ENCODE measurements around the gene NAA25. TPM values are rescaled to one million over a fixed set of nuclear protein-coding genes. Genes with fewer than 3 reads are reported as not detected.
"Not testable (repeated sequence)": the region's sequence is repeated elsewhere in the genome, so short reads cannot be mapped to it uniquely, and the experiment has no call there.

The NAA25 gene
- total RNA-seq, 1 experiment from 2014 or later: 39.2 TPM

GRCh38 chr12:112013601-112014402 is 94.8 kb downstream of the NAA25 start:
- Histone ChIP-seq H3K27ac (ENCODE audit: low read length) (peak overlapping the region; percentile 97), H3K9ac (ENCODE audit: low read length) (peak overlapping the region; percentile 86), H3K4me1 (ENCODE audit: low read length) (peaks cover 59% of the 10 kb centered on the region), H3K79me2 (ENCODE audit: low read length) (peaks cover 75% of the 10 kb centered on the region), H3K4me2 (ENCODE audit: low read depth, low read length, poor library complexity, severe bottlenecking) (peak overlapping the region; percentile 91), H3K4me3 (ENCODE audit: low read length) (peak overlapping the region; percentile 89), H3K9me3 (ENCODE audit: low read length) (no peaks in the 10 kb centered on the region), H2AFZ (ENCODE audit: low read length) (0 out of 2 replicates have a peak overlapping the region, but pooled peaks have one; percentile 46), H3K9me2 (replicated peaks; ENCODE audit: insufficient read depth, low read length) (no peaks in the 10 kb centered on the region), H3K36me3 (ENCODE audit: insufficient read depth, low read length) (peaks cover 30% of the 10 kb centered on the region), H4K20me1 (ENCODE audit: insufficient read depth, low read depth, low read length) (peaks cover 34% of the 10 kb centered on the region), H3K27me3 (ENCODE audit: low read length) (no peaks in the 10 kb centered on the region)
- peak; percentile 88 for DNase-seq

DNA sequence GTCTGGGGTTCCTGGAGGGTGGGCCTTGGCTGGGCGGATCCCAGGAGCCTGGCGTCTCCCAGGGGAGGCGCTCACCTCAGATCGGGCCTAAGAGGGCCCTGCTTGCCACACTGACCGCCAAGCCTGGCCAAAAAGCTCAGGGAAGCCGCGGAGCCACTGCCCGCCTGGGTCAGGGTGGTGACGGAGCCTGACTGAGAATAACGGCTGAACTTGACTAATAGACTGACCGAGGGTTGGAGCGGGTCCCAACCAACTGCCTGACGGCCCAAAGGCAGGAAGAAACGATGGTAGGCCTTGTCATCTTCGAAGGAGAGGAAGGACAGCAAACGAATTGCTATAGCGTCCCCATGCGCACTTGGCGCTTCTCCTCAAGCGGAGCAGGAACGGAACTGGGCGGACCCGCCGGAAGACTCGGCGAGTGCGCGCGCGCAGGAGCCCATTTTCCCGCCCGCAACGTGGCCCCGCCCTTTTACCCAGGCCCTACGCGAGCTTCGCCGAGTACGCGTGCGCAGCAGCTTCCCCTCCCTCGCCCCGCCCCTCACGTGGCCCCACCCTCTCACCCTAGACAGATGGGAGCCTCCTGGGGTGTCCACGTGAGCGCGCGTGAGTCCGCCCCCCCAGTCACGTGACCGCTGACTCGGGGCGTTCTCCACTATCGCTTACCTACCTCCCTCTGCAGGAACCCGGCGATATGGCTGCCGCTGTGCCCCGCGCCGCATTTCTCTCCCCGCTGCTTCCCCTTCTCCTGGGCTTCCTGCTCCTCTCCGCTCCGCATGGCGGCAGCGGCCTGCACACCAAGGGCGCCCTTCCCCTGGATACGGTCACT is 95.6 kb downstream of the NAA25 start, which contains the start of the genes ERP29 and TMEM116:
TSS of gene ERP29 (plus strand) at position 652 of the 826 bp plus-strand sequence. CDS start at position 692, 40 bp downstream.
TSS of gene TMEM116 (minus strand) at position 391 of the 826 bp plus-strand sequence. CDS start 7,895 bp downstream, outside the sequence.
- Histone ChIP-seq H3K4me1 (ENCODE audit: low read length) (peaks cover 59% of the 10 kb centered on the region), H2AFZ (ENCODE audit: low read length) (0 out of 2 replicates have a peak within 1 kb of the TSS, but pooled peaks have one; percentile 46), H3K4me3 (ENCODE audit: low read length) (peak within 1 kb of the TSS; percentile 89)

GRCh38 chr12:112011685-112012084 is 96.9 kb downstream of the NAA25 start:
- no peak for DNase-seq
- Histone ChIP-seq H3K27ac (ENCODE audit: low read length) (peak overlapping the region; percentile 94), H3K9me3 (ENCODE audit: low read length) (no peaks in the 10 kb centered on the region), H3K27me3 (ENCODE audit: low read length) (no peaks in the 10 kb centered on the region), H3K9me2 (replicated peaks; ENCODE audit: insufficient read depth, low read length) (no peaks in the 10 kb centered on the region), H2AFZ (ENCODE audit: low read length) (no peak overlapping the region), H3K9ac (ENCODE audit: low read length) (peak overlapping the region; percentile 98), H4K20me1 (ENCODE audit: insufficient read depth, low read depth, low read length) (peaks cover 17% of the 10 kb centered on the region), H3K36me3 (ENCODE audit: insufficient read depth, low read length) (peaks cover 14% of the 10 kb centered on the region), H3K4me3 (ENCODE audit: low read length) (peak overlapping the region; percentile 87), H3K79me2 (ENCODE audit: low read length) (peaks cover 55% of the 10 kb centered on the region), H3K4me1 (ENCODE audit: low read length) (peaks cover 62% of the 10 kb centered on the region), H3K4me2 (ENCODE audit: low read depth, low read length, poor library complexity, severe bottlenecking) (peak overlapping the region; percentile 95)

More for the DNA sequence above, 95.6 kb downstream of the NAA25 start, which contains the start of the genes ERP29 and TMEM116:
- H4K20me1 ChIP-seq (ENCODE audit: insufficient read depth, low read depth, low read length): peaks cover 26% of the 10 kb centered on the region
- H3K79me2 ChIP-seq (ENCODE audit: low read length): peaks cover 66% of the 10 kb centered on the region
- peak within 1 kb of the TSS; percentile 97 for H3K27ac ChIP-seq (ENCODE audit: low read length)
- H3K9ac ChIP-seq (ENCODE audit: low read length): peak within 1 kb of the TSS; percentile 98
- DNase-seq: peak; percentile 100
- H3K9me2 ChIP-seq (replicated peaks; ENCODE audit: insufficient read depth, low read length): no peaks in the 10 kb centered on the region
- peak within 1 kb of the TSS; percentile 95 for H3K4me2 ChIP-seq (ENCODE audit: low read depth, low read length, poor library complexity, severe bottlenecking)
- peaks cover 22% of the 10 kb centered on the region for H3K36me3 ChIP-seq (ENCODE audit: insufficient read depth, low read length)
- no peaks in the 10 kb centered on the region for H3K27me3 ChIP-seq (ENCODE audit: low read length)
- no peaks in the 10 kb centered on the region for H3K9me3 ChIP-seq (ENCODE audit: low read length)

GRCh38 chr12:112010415-112011344 is 97.9 kb downstream of the NAA25 start:
- Histone ChIP-seq H3K9me3 (ENCODE audit: low read length) (no peaks in the 10 kb centered on the region), H3K27ac (ENCODE audit: low read length) (peak overlapping the region; percentile 94), H3K9me2 (replicated peaks; ENCODE audit: insufficient read depth, low read length) (no peaks in the 10 kb centered on the region), H3K4me2 (ENCODE audit: low read depth, low read length, poor library complexity, severe bottlenecking) (peak overlapping the region; percentile 95), H3K4me1 (ENCODE audit: low read length) (peaks cover 72% of the 10 kb centered on the region), H4K20me1 (ENCODE audit: insufficient read depth, low read depth, low read length) (peaks cover 8% of the 10 kb centered on the region), H2AFZ (ENCODE audit: low read length) (no peak overlapping the region), H3K36me3 (ENCODE audit: insufficient read depth, low read length) (peaks cover 5% of the 10 kb centered on the region), H3K4me3 (ENCODE audit: low read length) (peak overlapping the region; percentile 11; the same call in 1 of the 2 replicates), H3K79me2 (ENCODE audit: low read length) (peaks cover 45% of the 10 kb centered on the region), H3K9ac (ENCODE audit: low read length) (peak overlapping the region; percentile 98), H3K27me3 (ENCODE audit: low read length) (no peaks in the 10 kb centered on the region)
- DNase-seq: no peak

- H4K20me1 ChIP-seq (ENCODE audit: insufficient read depth, low read depth, low read length); DNase-seq; H2AFZ ChIP-seq (ENCODE audit: low read length); H3K9me2 ChIP-seq (replicated peaks; ENCODE audit: insufficient read depth, low read length); H3K36me3 ChIP-seq (ENCODE audit: insufficient read depth, low read length); H3K4me3 ChIP-seq (ENCODE audit: low read length); H3K9me3 ChIP-seq (ENCODE audit: low read length); H3K27me3 ChIP-seq (ENCODE audit: low read length): not testable (repeated sequence)
- Histone ChIP-seq H3K79me2 (ENCODE audit: low read length) (peaks cover 38% of the 10 kb centered on the region), H3K27ac (ENCODE audit: low read length) (peak overlapping the region; percentile 94), H3K4me2 (ENCODE audit: low read depth, low read length, poor library complexity, severe bottlenecking) (peak overlapping the region; percentile 95), H3K4me1 (ENCODE audit: low read length) (peaks cover 74% of the 10 kb centered on the region), H3K9ac (ENCODE audit: low read length) (0 out of 2 replicates have a peak overlapping the region, but pooled peaks have one; percentile 40)
Measured at GRCh38 chr12:112009596-112009995, 99.0 kb downstream of the NAA25 start.

- Histone ChIP-seq H3K36me3 (ENCODE audit: insufficient read depth, low read length) (no peaks in the 10 kb centered on the region), H3K27me3 (ENCODE audit: low read length) (no peaks in the 10 kb centered on the region), H3K4me3 (ENCODE audit: low read length) (no peak overlapping the region), H3K9me3 (ENCODE audit: low read length) (no peaks in the 10 kb centered on the region), H3K27ac (ENCODE audit: low read length) (peak overlapping the region; percentile 94), H2AFZ (ENCODE audit: low read length) (no peak overlapping the region), H3K4me1 (ENCODE audit: low read length) (peaks cover 67% of the 10 kb centered on the region), H4K20me1 (ENCODE audit: insufficient read depth, low read depth, low read length) (no peaks in the 10 kb centered on the region), H3K9me2 (replicated peaks; ENCODE audit: insufficient read depth, low read length) (no peaks in the 10 kb centered on the region), H3K79me2 (ENCODE audit: low read length) (peaks cover 32% of the 10 kb centered on the region), H3K9ac (ENCODE audit: low read length) (no peak overlapping the region), H3K4me2 (ENCODE audit: low read depth, low read length, poor library complexity, severe bottlenecking) (no peak overlapping the region)
- no peak for DNase-seq
Measured at GRCh38 chr12:112008918-112009317, 99.7 kb downstream of the NAA25 start.

DNA sequence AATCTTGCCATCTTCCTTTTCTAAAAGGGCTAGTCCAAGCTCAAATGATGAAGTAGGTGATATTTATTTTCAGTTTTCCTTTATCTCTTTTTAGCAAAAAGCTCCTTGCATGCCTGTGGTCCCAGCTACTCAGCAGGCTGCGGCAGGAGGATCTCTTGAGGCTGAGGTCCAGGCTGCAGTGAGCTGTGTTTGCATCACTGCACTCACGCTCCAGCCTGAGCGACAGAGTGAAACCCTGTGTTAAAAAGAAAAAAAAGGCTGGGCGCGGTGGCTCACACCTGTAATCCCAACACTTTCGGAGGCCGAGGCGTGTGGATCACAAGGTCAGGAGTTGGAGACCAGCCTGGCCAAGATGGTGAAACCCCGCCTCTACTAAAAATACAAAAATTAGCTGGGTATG is 100.6 kb downstream of the NAA25 start:
- H3K27me3 ChIP-seq (ENCODE audit: low read length): no peaks in the 10 kb centered on the region

More for the DNA sequence above, 100.6 kb downstream of the NAA25 start:
- Histone ChIP-seq H3K27ac (ENCODE audit: low read length) (peak overlapping the region; percentile 66), H3K9ac (ENCODE audit: low read length) (no peak overlapping the region), H3K4me3 (ENCODE audit: low read length) (no peak overlapping the region), H3K79me2 (ENCODE audit: low read length) (peaks cover 26% of the 10 kb centered on the region), H3K36me3 (ENCODE audit: insufficient read depth, low read length) (peaks cover 3% of the 10 kb centered on the region; the same call in 1 of the 2 replicates), H3K4me2 (ENCODE audit: low read depth, low read length, poor library complexity, severe bottlenecking) (no peak overlapping the region), H3K9me2 (replicated peaks; ENCODE audit: insufficient read depth, low read length) (no peaks in the 10 kb centered on the region), H3K4me1 (ENCODE audit: low read length) (peaks cover 68% of the 10 kb centered on the region), H3K9me3 (ENCODE audit: low read length) (no peaks in the 10 kb centered on the region), H2AFZ (ENCODE audit: low read length) (no peak overlapping the region), H4K20me1 (ENCODE audit: insufficient read depth, low read depth, low read length) (no peaks in the 10 kb centered on the region)
- no peak for DNase-seq
